NT2/D1 (cell line): ENCODE measurements around the gene DACH1.

Experiments
- DNase-seq: peaks from one replicate; pipeline ENCODE4 v3.0.0-alpha.2; 2011; ENCODE audit warnings: low read depth, low spot score
- H3K27me3 ChIP-seq: 2 replicates; pipeline ENCODE4 v1.6.0; 2011; ENCODE audit warnings: mild to moderate bottlenecking; ENCODE audit not compliant: insufficient read length, insufficient read depth
- H3K36me3 ChIP-seq: 2 replicates; pipeline ENCODE4 v1.6.1; 2011; ENCODE audit warnings: mild to moderate bottlenecking, low read length, mixed read lengths; ENCODE audit not compliant: insufficient read depth, insufficient read length
- H3K4me1 ChIP-seq: 2 replicates; pipeline ENCODE4 v1.5.1; 2011; ENCODE audit not compliant: insufficient read depth, insufficient read length
- H3K4me3 ChIP-seq: 2 replicates; pipeline ENCODE4 v1.5.1; 2011; ENCODE audit warnings: low read depth; ENCODE audit not compliant: insufficient read length
- H3K9ac ChIP-seq: 2 replicates; pipeline ENCODE4 v1.6.0; 2011; ENCODE audit warnings: low read depth; ENCODE audit not compliant: insufficient read length
- H3K9me3 ChIP-seq: 2 replicates; pipeline ENCODE4 v1.5.1; 2011; ENCODE audit warnings: mild to moderate bottlenecking, low read length; ENCODE audit not compliant: insufficient read depth
- SUZ12 ChIP-seq: IDR thresholded peaks from 2 replicates; pipeline ENCODE4 v1.6.1; 2011; ENCODE audit not compliant: insufficient read length, insufficient read depth; ENCODE audit errors: extremely low read depth
- YY1 ChIP-seq: IDR thresholded peaks from 2 replicates; pipeline ENCODE4 v1.6.1; 2011; ENCODE audit not compliant: insufficient read length, insufficient read depth
- ZNF274 ChIP-seq: IDR thresholded peaks from 2 replicates; pipeline ENCODE4 v1.6.1; 2011; ENCODE audit warnings: mild to moderate bottlenecking, low read depth, low read length

Gene DACH1

DNA sequence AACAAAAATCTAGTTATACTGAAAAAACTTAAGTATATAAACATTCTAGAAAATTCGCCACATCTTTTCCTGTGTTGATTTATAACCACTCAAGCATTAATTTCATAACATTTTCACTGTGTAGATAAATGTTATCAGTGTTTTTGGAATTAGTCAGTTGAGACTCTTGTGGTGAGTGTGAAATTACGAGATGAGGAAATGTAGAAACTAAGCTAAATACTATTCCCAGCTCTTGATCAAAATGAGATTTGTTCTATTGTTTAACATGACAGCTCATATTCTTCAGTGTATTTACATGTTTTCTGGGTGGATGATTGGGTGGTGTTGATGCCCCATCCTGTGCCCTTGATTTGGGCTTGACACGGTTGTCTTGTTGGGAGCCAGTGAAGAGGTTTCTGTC, 406.8 kb downstream of the DACH1 start:
- Histone ChIP-seq H3K27me3 (no peaks in the 10 kb centered on the region), H3K9me3 (no peaks in the 10 kb centered on the region), H3K4me1 (no peaks in the 10 kb centered on the region), H3K4me3 (no peak overlapping the region), H3K9ac (no peak overlapping the region), H3K36me3 (no peaks in the 10 kb centered on the region)
- TF ChIP-seq ZNF274 (no peak), YY1 (no peak), SUZ12 (no peak)
- no peak for DNase-seq

DNA sequence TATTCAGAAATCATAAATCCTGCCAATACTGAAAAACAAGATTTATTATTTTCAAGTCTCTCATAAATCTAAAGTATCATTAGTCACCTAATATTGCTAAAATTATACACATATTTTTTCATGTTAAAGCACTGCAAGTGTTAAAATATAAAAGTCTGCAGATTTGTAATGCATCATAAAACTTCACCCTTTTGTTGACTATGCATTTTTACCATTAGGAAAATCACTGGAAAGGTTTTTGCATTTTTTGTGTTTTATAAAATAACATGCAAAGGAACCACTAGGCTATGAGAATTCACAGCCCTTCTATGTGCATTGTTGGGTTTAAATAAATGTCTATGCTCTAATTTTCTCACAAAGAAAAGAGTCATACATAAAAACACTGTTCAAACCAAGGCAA, 407.3 kb downstream of the DACH1 start:
- TF ChIP-seq ZNF274 (no peak), SUZ12 (no peak), YY1 (no peak)
- no peaks in the 10 kb centered on the region for H3K27me3 ChIP-seq
- H3K4me3 ChIP-seq, result no peak overlapping the region
- H3K36me3 ChIP-seq, result no peaks in the 10 kb centered on the region
- no peaks in the 10 kb centered on the region for H3K4me1 ChIP-seq
- H3K9ac ChIP-seq, result no peak overlapping the region
- H3K9me3 ChIP-seq, result no peaks in the 10 kb centered on the region
- DNase-seq, result no peak

DNA sequence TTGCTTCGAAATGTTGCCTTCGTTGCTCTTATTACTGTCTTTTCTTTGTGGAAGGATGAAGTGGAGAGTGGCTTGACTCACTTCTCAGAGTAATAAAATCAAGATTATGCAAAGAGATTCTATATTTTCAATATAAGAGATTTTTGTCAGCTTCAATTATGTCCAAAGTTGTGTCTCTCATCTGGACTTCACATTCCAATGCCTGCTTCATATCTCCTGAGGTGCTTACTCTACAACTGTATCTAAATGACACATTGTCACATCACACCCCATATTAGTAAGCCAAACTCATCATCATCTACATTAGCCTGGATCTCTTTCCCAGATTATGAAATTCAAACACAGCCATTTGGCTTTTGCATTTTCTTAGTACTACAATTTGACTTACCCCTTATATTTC, 409.4 kb downstream of the DACH1 start:
- Histone ChIP-seq H3K9ac (no peak overlapping the region), H3K27me3 (no peaks in the 10 kb centered on the region), H3K4me3 (no peak overlapping the region), H3K9me3 (no peaks in the 10 kb centered on the region), H3K36me3 (no peaks in the 10 kb centered on the region), H3K4me1 (no peaks in the 10 kb centered on the region)
- TF ChIP-seq YY1 (no peak), SUZ12 (no peak), ZNF274 (no peak)
- DNase-seq, result no peak

DNA sequence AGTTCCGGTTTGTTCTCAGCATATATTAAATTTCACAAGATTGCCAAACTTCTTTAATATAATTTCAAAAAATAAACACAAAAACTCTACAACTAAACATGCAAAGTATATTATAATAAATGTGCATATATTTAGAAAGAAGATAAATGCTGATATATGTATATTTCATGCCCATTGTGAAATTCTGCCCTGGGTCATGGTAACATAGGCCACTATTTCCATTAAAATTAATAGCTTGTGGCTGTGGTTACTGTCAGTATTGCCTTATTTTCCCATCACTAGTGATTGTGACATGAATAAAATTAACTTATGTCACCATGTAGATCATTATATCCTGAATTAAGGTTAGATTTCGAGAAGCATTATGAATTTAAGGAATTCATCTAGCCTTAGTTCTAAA, 410.9 kb downstream of the DACH1 start:
- no peaks in the 10 kb centered on the region for H3K36me3 ChIP-seq
- no peak overlapping the region for H3K9ac ChIP-seq

DNA sequence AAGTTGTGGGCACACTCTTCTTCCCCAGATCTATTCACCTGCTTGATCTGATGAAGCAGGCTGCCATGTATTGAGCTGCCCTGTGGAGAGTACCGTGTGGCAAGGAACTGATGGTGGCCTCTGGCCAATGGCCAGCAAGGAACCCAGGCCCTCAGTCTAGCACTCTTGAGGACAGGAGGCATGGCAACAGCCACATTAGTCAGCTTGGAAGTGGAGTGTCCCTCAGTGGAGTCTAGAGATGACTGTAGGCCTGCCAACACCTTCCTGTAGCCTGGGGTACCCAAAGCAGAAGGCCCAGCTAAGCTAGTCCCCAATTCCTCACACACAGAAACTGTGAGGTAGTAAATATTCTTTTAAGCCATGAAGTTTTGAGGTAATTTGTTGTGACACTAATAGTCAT, 412.5 kb downstream of the DACH1 start:
- H3K4me3 ChIP-seq, result no peak overlapping the region
- H3K4me1 ChIP-seq, result no peaks in the 10 kb centered on the region
- no peaks in the 10 kb centered on the region for H3K36me3 ChIP-seq
- H3K9ac ChIP-seq, result no peak overlapping the region
- no peaks in the 10 kb centered on the region for H3K9me3 ChIP-seq
- DNase-seq, result no peak
- TF ChIP-seq SUZ12 (no peak), YY1 (no peak), ZNF274 (no peak)
- H3K27me3 ChIP-seq, result no peaks in the 10 kb centered on the region

More for the DNA sequence above, 410.9 kb downstream of the DACH1 start:
- TF ChIP-seq SUZ12, result no peak
- no peak for TF ChIP-seq YY1
- TF ChIP-seq ZNF274, result no peak
- H3K27me3 ChIP-seq, result no peaks in the 10 kb centered on the region
- no peaks in the 10 kb centered on the region for H3K9me3 ChIP-seq
- no peak overlapping the region for H3K4me3 ChIP-seq
- no peak for DNase-seq
- no peaks in the 10 kb centered on the region for H3K4me1 ChIP-seq

DNA sequence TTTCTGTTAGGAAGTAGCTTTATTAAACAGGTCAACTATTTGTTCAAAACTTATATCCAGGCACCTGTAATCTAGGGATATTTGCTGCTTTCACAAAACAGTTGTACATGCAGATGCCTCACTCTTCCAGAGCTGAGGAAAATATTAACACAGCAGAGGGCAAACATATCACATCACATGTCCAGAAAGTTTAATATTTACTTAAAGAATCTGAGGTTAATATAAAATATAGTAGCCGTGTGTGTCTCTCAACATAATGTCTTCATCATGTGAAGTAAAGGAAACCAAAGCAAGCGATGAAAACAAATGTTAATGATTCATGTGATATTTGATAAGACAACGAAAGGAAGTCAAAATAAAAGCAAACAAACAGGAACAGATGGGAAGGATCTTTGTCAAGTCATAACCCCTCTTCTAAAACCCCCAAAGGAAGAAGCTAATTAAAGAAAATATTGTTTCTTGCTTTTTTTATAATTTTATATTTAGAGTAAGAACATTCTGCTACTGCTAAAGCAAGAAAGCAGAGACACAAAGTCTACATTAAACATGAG, 418.8 kb downstream of the DACH1 start:
- H3K9me3 ChIP-seq, result no peaks in the 10 kb centered on the region
- no peaks in the 10 kb centered on the region for H3K36me3 ChIP-seq
- no peak overlapping the region for H3K9ac ChIP-seq
- no peak for DNase-seq
- H3K4me3 ChIP-seq, result no peak overlapping the region
- H3K27me3 ChIP-seq, result no peaks in the 10 kb centered on the region
- H3K4me1 ChIP-seq, result no peaks in the 10 kb centered on the region
- no peak for TF ChIP-seq SUZ12
- TF ChIP-seq ZNF274, result no peak
- no peak for TF ChIP-seq YY1

DNA sequence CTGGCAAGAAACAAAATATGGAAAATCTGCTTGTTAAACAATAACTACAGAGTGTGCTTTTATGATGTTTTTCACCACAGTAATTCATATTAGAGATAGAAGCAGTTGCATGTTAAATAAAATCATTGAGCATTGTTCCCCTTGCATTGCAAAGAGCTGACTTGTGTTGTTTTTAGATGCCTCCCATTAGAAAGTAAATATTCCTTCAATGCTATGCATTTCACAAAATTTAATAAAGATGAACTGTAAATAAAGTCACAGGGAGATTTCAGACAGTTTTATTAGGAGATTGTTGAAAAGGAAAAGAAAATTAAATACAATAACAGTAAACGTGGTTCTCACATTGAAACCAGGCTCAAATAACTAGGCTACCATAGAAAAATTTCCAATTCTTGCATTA, 429.3 kb downstream of the DACH1 start:
- no peaks in the 10 kb centered on the region for H3K4me1 ChIP-seq
- TF ChIP-seq YY1, result no peak
- TF ChIP-seq SUZ12, result no peak
- TF ChIP-seq ZNF274, result no peak
- no peaks in the 10 kb centered on the region for H3K9me3 ChIP-seq
- no peak overlapping the region for H3K4me3 ChIP-seq
- no peaks in the 10 kb centered on the region for H3K36me3 ChIP-seq
- no peaks in the 10 kb centered on the region for H3K27me3 ChIP-seq
- H3K9ac ChIP-seq, result no peak overlapping the region
- DNase-seq, result no peak
